Gastroesophageal sphincter (tissue), 3 donors: ENCODE results near the gene SH3TC2.

ENCODE experiments used
- EP300 ChIP-seq: sonication (generic); formaldehyde crosslinking; IDR thresholded peaks from one replicate; pipeline ENCODE4 v1.6.1; 2017; ENCODE audit warnings: antibody characterized with exemption, mild to moderate bottlenecking
- POLR2A ChIP-seq, 2 donors: fragments of 450-650 bp; IDR thresholded peaks; one replicate each; pipeline ENCODE4 v1.6.1; 2017; ENCODE audit warnings: antibody characterized with exemption in 2 of 2, mild to moderate bottlenecking in 2 of 2, moderate library complexity in 1 of 2
- POLR2AphosphoS5 ChIP-seq: sonication (generic); formaldehyde crosslinking; IDR thresholded peaks from one replicate; pipeline ENCODE4 v1.6.1; 2017; ENCODE audit warnings: antibody characterized with exemption
- TF ChIP-seq, protein P1 (sequence below), 4 experiments: fragments of 200-600 bp in 2 of 4; fragments of 450-650 bp in 2 of 4; sonication (generic) in 1 of 4; IDR thresholded peaks; one replicate each; pipeline ENCODE4 v1.5.1; 2017 to 2019; ENCODE audit warnings: antibody characterized with exemption in 4 of 4, mild to moderate bottlenecking in 2 of 4, moderate library complexity in 2 of 4

DNA sequence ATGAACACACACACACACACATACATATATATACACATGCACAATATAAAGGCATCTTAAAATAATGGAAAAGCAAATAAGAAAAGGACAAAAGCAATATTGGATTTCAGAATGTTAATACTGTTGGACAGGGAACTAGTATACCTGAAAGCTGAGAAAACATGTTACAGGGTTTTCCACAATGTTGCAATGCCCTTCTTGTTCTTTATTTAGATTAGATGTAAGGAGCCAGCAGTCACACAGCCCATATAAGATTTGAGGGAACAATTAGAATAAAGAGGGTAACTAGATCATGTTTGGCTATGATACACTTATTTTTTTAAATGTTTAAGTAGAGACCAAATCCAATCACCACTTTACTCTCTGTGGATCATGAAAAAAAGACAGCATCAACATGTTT, 61.7 kb downstream of the SH3TC2 start:
- TF ChIP-seq, protein P1, sequence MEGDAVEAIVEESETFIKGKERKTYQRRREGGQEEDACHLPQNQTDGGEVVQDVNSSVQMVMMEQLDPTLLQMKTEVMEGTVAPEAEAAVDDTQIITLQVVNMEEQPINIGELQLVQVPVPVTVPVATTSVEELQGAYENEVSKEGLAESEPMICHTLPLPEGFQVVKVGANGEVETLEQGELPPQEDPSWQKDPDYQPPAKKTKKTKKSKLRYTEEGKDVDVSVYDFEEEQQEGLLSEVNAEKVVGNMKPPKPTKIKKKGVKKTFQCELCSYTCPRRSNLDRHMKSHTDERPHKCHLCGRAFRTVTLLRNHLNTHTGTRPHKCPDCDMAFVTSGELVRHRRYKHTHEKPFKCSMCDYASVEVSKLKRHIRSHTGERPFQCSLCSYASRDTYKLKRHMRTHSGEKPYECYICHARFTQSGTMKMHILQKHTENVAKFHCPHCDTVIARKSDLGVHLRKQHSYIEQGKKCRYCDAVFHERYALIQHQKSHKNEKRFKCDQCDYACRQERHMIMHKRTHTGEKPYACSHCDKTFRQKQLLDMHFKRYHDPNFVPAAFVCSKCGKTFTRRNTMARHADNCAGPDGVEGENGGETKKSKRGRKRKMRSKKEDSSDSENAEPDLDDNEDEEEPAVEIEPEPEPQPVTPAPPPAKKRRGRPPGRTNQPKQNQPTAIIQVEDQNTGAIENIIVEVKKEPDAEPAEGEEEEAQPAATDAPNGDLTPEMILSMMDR (IDR thresholded peaks at IDR 0.05): no peak
- no peak for TF ChIP-seq POLR2AphosphoS5
- no peak for TF ChIP-seq POLR2A (IDR thresholded peaks at IDR 0.05)
- TF ChIP-seq EP300: no peak
